Endothelial cell of umbilical vein (primary cell): ENCODE results near the gene HMBS. TPM values are rescaled to one million over a fixed set of nuclear protein-coding genes. Genes with fewer than 3 reads are reported as not detected.

Experiments used
- BruUV-seq: library from RNA; stranded (reverse); fragments of 400-500 nt; replicated peaks from 2 replicates; lab custom pipeline; 2021; lab: Mats Ljungman, UMichigan
- CTCF ChIA-PET: fragments of 300-600, 350-600 bp; sonication (Branson Sonifier 250); formaldehyde crosslinking; loops from one replicate; lab custom pipeline; 2021; ENCODE audit warnings: antibody characterized with exemption, inconsistent platforms; lab: Charles Lee
- POLR2A ChIA-PET: fragments of 300-600, 350-600 bp; sonication (Branson Sonifier 250); formaldehyde crosslinking; loops from one replicate; lab custom pipeline; 2021; ENCODE audit warnings: antibody characterized with exemption, inconsistent platforms; lab: Charles Lee
- DNase-seq: peaks from one replicate; pipeline ENCODE4 v3.0.0-alpha.2; 2011; ENCODE audit warnings: low read depth, low spot score
- FAIRE-seq: peaks from 2 replicates; lab custom pipeline; 2011; peaks lifted over from hg19 to GRCh38; lab: Jason Lieb, UNC
- H2AFZ ChIP-seq: 2 replicates; pipeline ENCODE4 v1.6.0; 2012; ENCODE audit warnings: low read depth, low read length, control low read depth, inconsistent platforms
- H3K27ac ChIP-seq: 2 replicates; pipeline ENCODE4 v1.5.1; 2011; ENCODE audit warnings: low read depth, mild to moderate bottlenecking, control low read depth, low read length, moderate library complexity; ENCODE audit not compliant: insufficient read depth
- H3K27me3 ChIP-seq, 2 experiments: 2 replicates each; pipeline versions ENCODE4 v1.6.0 to v1.6.1; 2011; ENCODE audit warnings: low read length in 2 of 2, mixed read lengths in 1 of 2; ENCODE audit not compliant: control insufficient read depth in 2 of 2, insufficient read depth in 2 of 2
- H3K36me3 ChIP-seq, 2 experiments: 2 replicates in 1 of 2; 3 replicates in 1 of 2; pipeline ENCODE4 v1.5.1; 2011; ENCODE audit warnings: low read length in 2 of 2, mild to moderate bottlenecking in 1 of 2, moderate library complexity in 1 of 2; ENCODE audit not compliant: control insufficient read depth in 2 of 2, insufficient read depth in 2 of 2; ENCODE audit errors: extremely low read depth in 1 of 2
- H3K4me1 ChIP-seq: 3 replicates; pipeline ENCODE4 v1.5.1; 2011; ENCODE audit warnings: mild to moderate bottlenecking, low read length; ENCODE audit not compliant: control insufficient read depth, insufficient read depth; ENCODE audit errors: extremely low read depth
- H3K4me2 ChIP-seq: 2 replicates; pipeline ENCODE4 v1.6.1; 2011; ENCODE audit warnings: low read length, control low read depth, mixed read lengths; ENCODE audit not compliant: insufficient read depth
- H3K4me3 ChIP-seq, 3 experiments: fragments of 200-600 bp in 1 of 3; sonication (generic), shearing (Covaris generic) in 1 of 3; replicated peaks in 1 of 3; 2 replicates each; pipeline ENCODE4 v1.5.1; 2011 to 2016; ENCODE audit warnings: control low read depth in 3 of 3, low read length in 3 of 3, mild to moderate bottlenecking in 2 of 3, inconsistent platforms in 1 of 3, low read depth in 1 of 3, moderate library complexity in 1 of 3; ENCODE audit not compliant: insufficient read depth in 1 of 3
- H3K79me2 ChIP-seq: 2 replicates; pipeline ENCODE4 v1.6.0; 2012; ENCODE audit warnings: low read length, inconsistent platforms; ENCODE audit not compliant: control insufficient read depth, insufficient read depth
- H3K9ac ChIP-seq: replicated peaks from 2 replicates; pipeline ENCODE3; 2011; ENCODE audit warnings: low read length, control low read depth; ENCODE audit not compliant: insufficient read depth; ENCODE audit errors: extremely low read depth
- H3K9me1 ChIP-seq: replicated peaks from 3 replicates; pipeline ENCODE4 v1.6.0; 2011; ENCODE audit warnings: mild to moderate bottlenecking, low read length; ENCODE audit not compliant: control insufficient read depth, insufficient read depth; ENCODE audit errors: extremely low read depth
- H3K9me3 ChIP-seq: replicated peaks from 2 replicates; pipeline ENCODE4 v1.5.1; 2012; ENCODE audit warnings: low read length, inconsistent platforms; ENCODE audit not compliant: control insufficient read depth, insufficient read depth
- H4K20me1 ChIP-seq: replicated peaks from 2 replicates; pipeline ENCODE3; 2011; ENCODE audit warnings: mild to moderate bottlenecking, low read length; ENCODE audit not compliant: control insufficient read depth, insufficient read depth; ENCODE audit errors: extremely low read depth
- EZH2 ChIP-seq: IDR thresholded peaks from 2 replicates; pipeline ENCODE4 v1.6.1; 2012; ENCODE audit warnings: borderline replicate concordance, low read depth, mild to moderate bottlenecking, moderate library complexity, low read length, inconsistent platforms; ENCODE audit not compliant: severe bottlenecking
- FOS ChIP-seq: IDR thresholded peaks from 2 replicates; pipeline ENCODE4 v1.6.1; 2011; ENCODE audit warnings: mild to moderate bottlenecking, low read length, moderate library complexity, borderline replicate concordance; ENCODE audit not compliant: insufficient read depth
- GATA2 ChIP-seq: IDR thresholded peaks from 2 replicates; pipeline ENCODE4 v1.7.0; 2011; ENCODE audit warnings: low read depth, mild to moderate bottlenecking, moderate library complexity, mixed read lengths, low read length; ENCODE audit not compliant: insufficient read length, insufficient read depth
- JUN ChIP-seq: IDR thresholded peaks from 2 replicates; pipeline ENCODE4 v1.6.1; 2011; ENCODE audit warnings: borderline replicate concordance, low read depth; ENCODE audit not compliant: insufficient read length, insufficient read depth
- MYC ChIP-seq: IDR thresholded peaks from one replicate; pipeline ENCODE4 v1.6.1; 2011; ENCODE audit warnings: mild to moderate bottlenecking, low read depth, low read length
- POLR2A ChIP-seq: IDR thresholded peaks from 2 replicates; pipeline ENCODE4 v1.6.1; 2012; ENCODE audit warnings: low read depth, mild to moderate bottlenecking, control low read depth, low read length
- POLR2AphosphoS5 ChIP-seq: IDR thresholded peaks from 2 replicates; pipeline ENCODE4 v1.6.1; 2012; ENCODE audit warnings: low read depth, mild to moderate bottlenecking, control low read depth, low read length, moderate library complexity; ENCODE audit not compliant: insufficient read depth
- dilution Hi-C: fragments of 300-500 bp; cut with MboI; formaldehyde crosslinking; loops from one replicate; pipeline ENCODE4 v1.15.0; 2019; ENCODE audit warnings: low sequenced_read_pairs; ENCODE audit not compliant: extremely low pct_ligation_motif_present
- intact Hi-C: fragments of 100-400 bp; cut with micrococcal nuclease; formaldehyde crosslinking; loops from one replicate; pipeline ENCODE4 v1.10.0; 2022
- polyA plus RNA-seq, 4 experiments: library from polyadenylated mRNA; depleted of rRNA in 3 of 4; stranded (reverse) in 3 of 4; unstranded in 1 of 4; fragments of >200 nt; gene quantifications; 2 replicates each; pipeline versions ENCODE4 v1.2.1 to v1.2.3, GENCODE V29; 2011 to 2012; ENCODE audit warnings: missing spikeins in 1 of 4
- total RNA-seq: library from RNA; stranded (reverse); gene quantifications from 2 replicates; pipeline ENCODE4 v1.2.3, GENCODE V29; 2021
- TF ChIP-seq, protein P1 (sequence below), 2 donors: IDR thresholded peaks; 1 replicate in 1 of 2; 2 replicates in 1 of 2; pipeline ENCODE4 v1.5.1; 2011; ENCODE audit warnings: low read length in 2 of 2, mild to moderate bottlenecking in 2 of 2, moderate library complexity in 2 of 2, control low read depth in 1 of 2, inconsistent platforms in 1 of 2, low read depth in 1 of 2; ENCODE audit not compliant: insufficient read depth in 1 of 2; ENCODE audit errors: extremely low read depth in 1 of 2
- TF ChIP-seq, protein P2 (sequence below): IDR thresholded peaks from 2 replicates; pipeline ENCODE4 v1.6.1; 2011; ENCODE audit not compliant: insufficient read depth, insufficient read length

HMBS gene
- total and polyA plus RNA-seq, 2 donors (not counting 3 experiments of a cell fraction or from before 2014, with no cell fraction given) = 13.5 to 24.8 TPM

- intact Hi-C loops (no loop called here), dilution Hi-C loops (no loop called here)
- no peaks in the 10 kb centered on the region for H3K27me3 ChIP-seq
- H2AFZ ChIP-seq = no peak overlapping the region
- no peak for DNase-seq
- no peaks in the 10 kb centered on the region for H3K9me3 ChIP-seq
- H3K4me3 ChIP-seq = no peak overlapping the region
- ChIA-PET CTCF (interaction anchor here (1.0 kb wide), 1 partner anchor 253 kb away, joined by 3 read pairs; no protein-coding TSS in a partner anchor), POLR2A (no interaction called here)
- peaks cover 21 to 47% of the 10 kb centered on the region in 2 experiments for H3K36me3 ChIP-seq
- H3K27ac ChIP-seq = no peak overlapping the region
- FAIRE-seq = no peak
- H3K4me2 ChIP-seq = no peak overlapping the region
- no peaks in the 10 kb centered on the region for H4K20me1 ChIP-seq
- peaks cover 11% of the 10 kb centered on the region for H3K4me1 ChIP-seq
- peaks cover 19% of the 10 kb centered on the region for H3K79me2 ChIP-seq
- BruUV-seq = no TSS peak
- TF ChIP-seq, protein P1, sequence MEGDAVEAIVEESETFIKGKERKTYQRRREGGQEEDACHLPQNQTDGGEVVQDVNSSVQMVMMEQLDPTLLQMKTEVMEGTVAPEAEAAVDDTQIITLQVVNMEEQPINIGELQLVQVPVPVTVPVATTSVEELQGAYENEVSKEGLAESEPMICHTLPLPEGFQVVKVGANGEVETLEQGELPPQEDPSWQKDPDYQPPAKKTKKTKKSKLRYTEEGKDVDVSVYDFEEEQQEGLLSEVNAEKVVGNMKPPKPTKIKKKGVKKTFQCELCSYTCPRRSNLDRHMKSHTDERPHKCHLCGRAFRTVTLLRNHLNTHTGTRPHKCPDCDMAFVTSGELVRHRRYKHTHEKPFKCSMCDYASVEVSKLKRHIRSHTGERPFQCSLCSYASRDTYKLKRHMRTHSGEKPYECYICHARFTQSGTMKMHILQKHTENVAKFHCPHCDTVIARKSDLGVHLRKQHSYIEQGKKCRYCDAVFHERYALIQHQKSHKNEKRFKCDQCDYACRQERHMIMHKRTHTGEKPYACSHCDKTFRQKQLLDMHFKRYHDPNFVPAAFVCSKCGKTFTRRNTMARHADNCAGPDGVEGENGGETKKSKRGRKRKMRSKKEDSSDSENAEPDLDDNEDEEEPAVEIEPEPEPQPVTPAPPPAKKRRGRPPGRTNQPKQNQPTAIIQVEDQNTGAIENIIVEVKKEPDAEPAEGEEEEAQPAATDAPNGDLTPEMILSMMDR (IDR thresholded peaks at IDR 0.05; ENCODE audit: extremely low read depth in 1 of 2, insufficient read depth in 1 of 2, low read depth in 1 of 2, low read length in 2 of 2) = no peak
- TF ChIP-seq GATA2 (no peak), JUN (no peak), FOS (no peak), POLR2A (no peak), MYC (no peak), EZH2 (no peak), POLR2AphosphoS5 (no peak)
- TF ChIP-seq, protein P2, sequence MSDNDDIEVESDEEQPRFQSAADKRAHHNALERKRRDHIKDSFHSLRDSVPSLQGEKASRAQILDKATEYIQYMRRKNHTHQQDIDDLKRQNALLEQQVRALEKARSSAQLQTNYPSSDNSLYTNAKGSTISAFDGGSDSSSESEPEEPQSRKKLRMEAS = no peak
- H3K9me1 ChIP-seq = no peaks in the 10 kb centered on the region
- H3K9ac ChIP-seq = no peak overlapping the region
Measured at GRCh38 chr11:119054418-119054817, 30.3 kb upstream of the HMBS start.
